GM21576 (cell line): ENCODE measurements around the gene PFKFB3.
A peak's percentile ranks its signal among the peaks of the same experiment; 100 is the strongest.

Experiments used
- ATAC-seq: cut with Tn5 transposase; IDR thresholded peaks from one replicate; pipeline ENCODE4 v1.9.1; 2021; ENCODE audit warnings: mild to moderate bottlenecking, moderate library complexity; ENCODE audit not compliant: unreplicated experiment

The PFKFB3 gene

DNA sequence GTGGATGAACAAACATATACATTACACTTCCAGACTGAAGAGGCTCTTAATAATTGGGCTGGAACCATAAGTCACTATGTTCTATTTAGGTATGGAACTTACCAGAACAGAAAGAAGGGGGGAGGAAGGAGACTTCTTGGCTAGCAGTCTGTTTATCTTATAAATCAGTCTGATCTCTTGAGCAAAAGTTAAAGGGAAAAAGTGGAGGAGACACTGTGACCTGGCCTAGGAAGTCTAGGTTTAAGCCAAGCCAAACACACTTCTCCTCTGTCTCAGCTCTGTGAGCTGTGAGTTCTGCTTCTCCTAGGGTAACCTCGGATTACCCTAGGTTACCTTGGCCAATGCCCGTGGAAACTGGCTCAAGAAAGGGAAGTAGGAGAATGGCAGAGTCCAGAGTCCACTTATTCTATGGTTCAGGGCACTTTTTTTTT, 95.2 kb downstream of the PFKFB3 start:
- no peak for ATAC-seq

DNA sequence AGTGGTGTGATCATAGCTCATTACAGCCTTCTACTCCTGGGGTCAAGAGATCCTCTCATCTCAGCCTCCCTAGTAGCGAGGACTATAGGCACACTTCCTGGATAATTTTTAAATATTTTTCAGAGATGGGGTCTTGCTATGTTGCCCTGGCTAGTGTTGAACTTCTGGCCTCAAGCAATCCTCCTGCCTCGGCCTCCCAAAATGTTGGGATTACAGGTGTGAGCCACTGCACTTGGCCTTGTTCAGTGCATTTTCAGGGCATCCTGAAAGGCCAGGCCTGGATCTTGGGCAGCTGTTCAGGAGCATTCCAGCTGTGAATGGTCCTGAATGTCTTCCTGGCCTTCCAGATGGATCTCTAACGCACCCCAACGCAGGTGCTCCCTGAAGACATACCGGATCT, 95.7 kb downstream of the PFKFB3 start:
- no peak for ATAC-seq

DNA sequence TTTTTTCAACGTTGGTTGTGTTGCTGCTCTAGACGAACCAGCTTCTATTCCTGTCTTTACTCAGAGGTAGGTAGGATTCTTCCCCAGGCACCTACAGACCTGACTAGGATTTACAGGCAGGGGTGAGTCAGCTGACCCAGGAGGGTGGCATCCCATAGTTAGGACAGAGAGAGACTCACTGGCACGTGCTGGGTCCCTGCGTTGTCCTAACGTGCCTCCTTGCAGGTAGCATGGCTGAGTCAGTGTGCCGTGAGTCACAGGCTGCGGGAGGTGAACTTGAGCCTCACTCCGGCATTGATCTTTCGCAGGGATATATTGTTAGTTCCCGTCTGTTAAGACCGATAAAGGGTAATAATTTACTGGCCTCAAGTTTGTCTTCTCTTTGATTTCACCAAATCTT, 96.5 kb downstream of the PFKFB3 start:
- ATAC-seq: no peak

DNA sequence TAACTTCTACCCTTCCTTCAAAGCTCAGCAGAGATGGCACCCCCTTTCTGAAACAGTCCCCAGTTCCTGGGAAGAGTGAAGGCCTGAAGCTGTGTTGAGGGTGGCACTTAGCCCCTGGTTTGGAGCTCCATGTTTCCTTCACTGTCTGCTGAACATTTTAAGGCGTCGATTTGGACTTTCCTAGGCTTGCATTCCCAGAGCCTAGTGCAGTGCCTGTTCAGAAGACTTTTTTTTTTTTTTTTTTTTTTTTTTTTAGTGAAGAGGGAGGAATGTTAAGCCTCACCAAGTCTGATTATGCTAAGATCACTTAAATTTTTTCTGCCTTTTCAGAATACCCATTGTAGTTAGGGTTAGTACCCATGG, 97.0 kb downstream of the PFKFB3 start:
- no peak for ATAC-seq

DNA sequence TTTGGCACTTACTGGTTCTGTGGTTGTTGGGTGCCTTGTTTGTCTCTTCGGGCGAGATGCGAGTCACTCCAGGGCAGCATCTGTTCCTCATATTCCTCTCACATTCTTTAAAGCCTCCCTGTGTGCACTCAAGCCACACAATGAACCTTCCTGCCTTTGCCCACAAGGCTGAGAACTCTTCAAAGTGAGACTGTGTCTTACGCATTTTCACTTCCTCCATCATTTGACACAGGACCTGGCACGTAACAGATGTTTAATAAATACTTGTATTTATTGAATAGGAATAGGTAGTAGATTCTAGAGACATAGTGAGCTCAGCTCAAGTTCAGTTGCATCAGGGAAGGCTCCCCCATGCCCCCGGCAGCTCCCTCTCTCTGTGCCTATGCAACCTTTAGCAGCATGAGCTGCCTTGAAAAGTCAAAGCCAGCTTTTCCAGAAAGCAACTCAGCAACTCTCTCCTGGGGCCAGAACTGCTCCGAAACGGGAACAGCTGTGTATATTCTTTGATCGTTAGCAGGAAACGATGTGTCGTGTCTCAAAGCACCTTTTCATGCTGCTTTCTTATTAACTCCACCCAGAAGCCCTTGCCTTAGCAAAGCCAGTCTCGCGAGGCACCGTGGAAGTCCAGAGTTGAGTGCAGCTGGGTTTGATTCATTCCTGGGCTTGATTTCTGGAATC, 97.5 kb downstream of the PFKFB3 start:
- peak; percentile 90 for ATAC-seq

DNA sequence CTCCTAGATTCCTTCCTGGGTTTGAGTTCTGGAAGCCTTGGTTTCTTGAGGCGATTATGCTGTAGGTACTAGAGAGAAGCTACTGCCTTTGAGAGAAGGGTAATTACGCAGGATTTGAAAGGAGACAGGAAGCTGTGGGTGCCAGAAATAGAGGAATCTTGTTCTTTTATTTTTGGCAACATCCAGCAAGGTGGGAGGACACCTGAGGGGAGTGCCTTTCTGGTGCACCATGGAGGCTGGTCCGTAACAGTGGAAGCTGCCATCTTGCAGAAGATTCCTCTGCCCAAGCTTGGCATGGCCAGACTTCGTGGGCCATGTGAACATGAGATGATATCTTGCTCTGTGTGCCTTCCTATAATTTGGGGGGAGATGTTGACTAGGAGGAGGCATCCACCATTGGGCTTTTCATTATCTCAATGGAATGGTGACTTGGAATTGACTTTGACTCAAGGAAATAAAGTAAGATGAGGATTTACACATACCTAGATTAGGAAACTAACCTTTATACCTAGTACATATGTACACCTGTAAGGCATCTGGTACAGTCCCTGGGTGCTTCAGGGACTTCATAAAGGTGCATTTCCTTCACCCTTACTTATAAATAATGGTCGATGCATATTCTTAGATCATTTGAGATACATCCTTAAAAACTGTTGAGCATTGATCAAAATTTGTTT, 98.2 kb downstream of the PFKFB3 start:
- ATAC-seq: no peak

DNA sequence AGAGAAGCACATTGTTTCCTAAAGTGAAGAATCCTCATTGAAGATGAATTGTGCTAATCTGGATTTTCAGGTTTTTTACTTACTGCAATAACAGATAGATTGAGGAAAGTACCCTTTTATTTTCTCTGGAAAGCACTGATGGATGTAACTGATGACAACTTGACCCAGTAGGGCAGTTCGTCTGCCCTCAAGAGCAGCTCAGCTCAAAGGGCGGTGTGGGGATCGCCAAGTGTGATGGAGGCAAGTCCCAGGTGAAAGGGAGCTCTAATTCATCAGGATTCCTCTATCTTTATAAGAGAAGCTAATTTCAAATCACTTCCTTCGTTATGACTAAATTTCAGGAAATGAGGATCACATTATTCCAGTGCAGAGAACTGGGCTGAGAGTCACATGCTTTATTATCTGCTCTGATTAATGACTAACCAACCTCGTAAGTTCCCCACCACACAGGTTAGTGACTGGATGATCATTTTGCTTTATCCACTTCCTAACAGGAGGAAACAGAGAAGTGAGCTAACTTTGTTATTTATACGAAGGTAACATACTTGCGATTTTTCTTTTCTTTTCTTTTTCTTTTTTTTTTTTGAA, 98.8 kb downstream of the PFKFB3 start:
- no peak for ATAC-seq
